HepG2 (cell line): Measurements from ENCODE around the gene TNFRSF11A. TPM values are rescaled to one million over a fixed set of nuclear protein-coding genes. Genes with fewer than 3 reads are reported as not detected.
A peak's percentile ranks its signal among the peaks of the same experiment; 100 is the strongest.

Source experiments
- ARID5B ChIP-seq: IDR thresholded peaks from 2 replicates; pipeline ENCODE4 v1.4.0; 2020; ENCODE audit warnings: mild to moderate bottlenecking, missing genetic modification reagents
- KDM5A ChIP-seq: fragments of 200-600 bp; sonication (generic); IDR thresholded peaks from 2 replicates; pipeline ENCODE4 v1.7.0; 2018; ENCODE audit warnings: antibody characterized with exemption, mild to moderate bottlenecking, low read length, borderline replicate concordance
- MEF2D ChIP-seq: sonication (generic); formaldehyde crosslinking; IDR thresholded peaks from 2 replicates; pipeline ENCODE4 v1.5.1; 2020; ENCODE audit warnings: mild to moderate bottlenecking, missing genetic modification reagents
- THAP8 ChIP-seq: sonication (generic); formaldehyde crosslinking; IDR thresholded peaks from 2 replicates; pipeline ENCODE4 v1.5.1; 2020; ENCODE audit warnings: missing genetic modification reagents, mild to moderate bottlenecking, borderline replicate concordance
- UBTF ChIP-seq: sonication (generic); formaldehyde crosslinking; IDR thresholded peaks from 2 replicates; pipeline ENCODE4 v1.4.0; 2020; ENCODE audit warnings: mild to moderate bottlenecking, missing genetic modification reagents
- ZBTB14 ChIP-seq: sonication (generic); formaldehyde crosslinking; IDR thresholded peaks from 2 replicates; pipeline ENCODE4 v1.4.0; 2020; ENCODE audit warnings: missing genetic modification reagents
- ZNF687 ChIP-seq: sonication (generic); formaldehyde crosslinking; IDR thresholded peaks from 2 replicates; pipeline ENCODE4 v1.5.1; 2020; ENCODE audit warnings: mild to moderate bottlenecking, missing genetic modification reagents, moderate library complexity
- ZNF775 ChIP-seq: sonication (generic); formaldehyde crosslinking; IDR thresholded peaks from 2 replicates; pipeline ENCODE4 v1.4.0; 2020; ENCODE audit warnings: missing genetic modification reagents, mild to moderate bottlenecking, moderate library complexity, borderline replicate concordance
- ZNF800 ChIP-seq: sonication (generic); formaldehyde crosslinking; IDR thresholded peaks from 2 replicates; pipeline ENCODE4 v1.4.0; 2020; ENCODE audit warnings: missing genetic modification reagents
- polyA plus RNA-seq, 8 experiments: library from polyadenylated mRNA; depleted of rRNA in 3 of 8; stranded (reverse) in 7 of 8; unstranded in 1 of 8; fragments of >200 nt; fragmentation: Illumina TruSeq in 4 of 8; extraction: Trizol in 4 of 8; gene quantifications; 2 replicates each; pipeline versions ENCODE4 v1.2.1 to v1.2.3, GENCODE V29; 2011 to 2016; ENCODE audit warnings: low read depth in 4 of 8, missing spikeins in 1 of 8, mixed read lengths in 1 of 8; ENCODE audit not compliant: insufficient read depth in 1 of 8
- total RNA-seq, 5 experiments: library from RNA; depleted of rRNA; stranded (reverse); fragments of >200 nt; fragmentation: Illumina TruSeq; extraction: Trizol; gene quantifications; 2 replicates each; pipeline ENCODE4 v1.2.3, GENCODE V29; 2016; ENCODE audit warnings: low read depth in 1 of 5

TNFRSF11A gene
- total and polyA plus RNA-seq, 2 of the 13 experiments (the other 11 are each of a cell fraction or from before 2014, with no cell fraction given): 4.6 to 6.4 TPM

- peak; percentile 66; the same call in 1 of the 2 replicates for TF ChIP-seq ZNF687 (CRISPR knock-in tag)
- TF ChIP-seq KDM5A: no peak
- peak; percentile 66; the same call in 1 of the 2 replicates for TF ChIP-seq UBTF (CRISPR knock-in tag)
- TF ChIP-seq MEF2D: 0 out of 2 replicates have a peak, but pooled peaks have one; percentile 21
- peak; percentile 79 for TF ChIP-seq ZNF800 (CRISPR knock-in tag)
- no peak for TF ChIP-seq THAP8 (CRISPR knock-in tag)
- TF ChIP-seq ZBTB14 (CRISPR knock-in tag): peak; percentile 25; the same call in 1 of the 2 replicates
- TF ChIP-seq ZNF775 (CRISPR knock-in tag): no peak
- TF ChIP-seq ARID5B (CRISPR knock-in tag): no peak
Measured at GRCh38 chr18:62325806-62326645, 916 bp downstream of the TNFRSF11A start (continued).
